Non-pigmented ciliary epithelial cell (primary cell): Measurements from ENCODE around the gene CRTAC1.
"Not testable (repeated sequence)": the region's sequence is repeated elsewhere in the genome, so short reads cannot be mapped to it uniquely, and the experiment has no call there.

ENCODE experiments used
- DNase-seq: peaks from one replicate; pipeline ENCODE4 v3.0.0-alpha.2; 2010; ENCODE audit warnings: low read depth

The CRTAC1 gene

DNA sequence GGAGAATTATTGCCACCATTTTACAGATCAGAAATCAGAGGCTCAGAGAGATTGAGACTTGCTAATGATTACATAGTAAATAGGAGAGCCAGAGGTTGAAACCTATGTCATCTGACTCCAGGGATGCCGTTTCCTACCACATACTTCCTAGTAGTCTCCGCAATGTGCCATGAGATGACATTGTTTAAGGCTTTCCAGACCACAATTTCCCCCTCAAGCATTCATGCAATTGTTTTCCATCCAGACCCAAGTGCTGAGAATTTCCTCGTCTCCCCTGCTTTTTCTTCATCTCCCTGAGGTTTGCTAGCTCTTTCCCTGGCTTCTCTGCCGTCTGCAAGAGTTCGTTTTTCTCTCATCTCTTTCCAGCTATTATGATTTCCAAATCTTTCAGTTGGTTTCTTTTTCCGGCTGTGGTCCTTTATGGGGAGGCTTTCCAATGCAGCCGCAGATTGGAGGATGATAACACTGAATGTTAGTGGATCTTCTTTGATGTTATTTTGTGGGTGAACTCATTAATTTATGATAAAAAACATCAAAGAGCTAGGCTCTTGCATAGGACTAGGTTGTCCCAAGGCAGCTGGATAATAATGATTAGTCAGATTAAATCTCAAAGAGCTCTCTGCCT lies 187.7 kb downstream of the CRTAC1 start:
- DNase-seq: no peak

DNA sequence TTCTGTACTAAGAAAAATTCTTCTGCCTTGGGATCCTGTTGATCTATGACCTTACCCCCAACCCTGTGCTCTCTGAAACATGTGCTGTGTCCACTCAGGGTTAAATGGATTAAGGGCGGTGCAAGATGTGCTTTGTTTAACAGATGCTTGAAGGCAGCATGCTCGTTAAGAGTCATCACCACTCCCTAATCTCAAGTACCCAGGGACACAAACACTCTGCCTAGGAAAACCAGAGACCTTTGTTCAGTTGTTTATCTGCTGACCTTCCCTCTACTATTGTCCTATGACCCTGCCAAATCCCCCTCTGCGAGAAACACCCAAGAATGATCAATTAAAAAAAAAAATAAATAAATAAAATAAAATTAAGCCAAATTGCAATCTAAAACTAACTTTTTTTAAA lies 188.3 kb downstream of the CRTAC1 start:
- not testable (repeated sequence) for DNase-seq

GRCh38 chr10:97841166-97841565 lies 189.3 kb downstream of the CRTAC1 start:
- DNase-seq: not testable (repeated sequence)

GRCh38 chr10:97838091-97838490 lies 192.3 kb downstream of the CRTAC1 start:
- DNase-seq: no peak

- no peak for DNase-seq
These were observed 194.0 kb downstream of the CRTAC1 start for GRCh38 chr10:97836446-97836845.

GRCh38 chr10:97831259-97831658 lies 199.2 kb downstream of the CRTAC1 start:
- no peak for DNase-seq

GRCh38 chr10:97830064-97830463 lies 200.4 kb downstream of the CRTAC1 start:
- no peak for DNase-seq

DNA sequence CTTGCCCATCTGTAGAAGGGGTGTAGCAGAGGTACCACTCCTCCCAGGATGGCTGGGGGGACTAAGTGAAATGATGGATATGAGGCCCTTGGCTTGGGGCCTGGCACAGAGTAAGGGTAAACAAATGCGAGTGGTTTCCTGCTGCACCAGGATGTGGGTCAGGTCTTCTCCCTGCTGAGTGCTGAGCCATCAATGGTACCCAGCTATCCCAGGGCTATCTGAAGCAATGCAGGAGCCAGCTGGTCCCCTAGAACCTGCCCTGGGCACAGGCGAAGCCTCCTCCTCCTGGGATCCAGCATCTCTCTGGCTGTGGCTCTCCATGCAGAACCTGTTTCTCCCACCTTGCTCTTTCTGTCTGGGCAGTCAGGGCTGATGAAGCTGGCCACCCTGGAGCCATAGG lies 201.7 kb downstream of the CRTAC1 start:
- no peak for DNase-seq

DNA sequence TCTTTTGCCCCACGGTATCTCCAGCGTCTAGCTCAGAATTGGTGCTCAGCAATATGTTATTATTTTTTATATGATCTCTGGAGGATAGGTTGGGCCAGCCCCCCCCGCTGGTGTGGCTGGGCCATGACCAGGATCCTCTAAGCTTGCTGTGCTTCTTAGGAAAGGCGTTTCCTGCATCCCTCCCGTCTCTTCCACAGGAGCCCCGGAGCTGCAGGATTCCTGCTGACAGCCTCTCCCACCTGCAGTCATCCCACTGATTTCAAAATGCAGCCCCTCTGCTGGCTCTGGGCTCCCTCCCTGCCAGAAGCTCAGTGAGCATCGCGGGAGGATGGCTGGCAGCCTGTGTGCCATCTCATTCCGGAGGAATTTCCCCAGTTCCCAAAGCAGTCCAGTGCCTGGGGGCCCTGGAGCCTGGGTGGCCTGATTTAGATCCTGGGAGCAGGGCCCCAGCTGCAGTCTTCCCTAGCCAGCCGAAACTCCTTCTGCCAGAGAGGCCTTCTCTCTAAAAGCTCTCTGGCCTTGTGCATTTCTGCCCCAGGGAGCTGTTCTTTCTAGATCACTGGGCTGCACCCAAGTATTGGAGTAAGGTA lies 202.6 kb downstream of the CRTAC1 start:
- no peak for DNase-seq

DNA sequence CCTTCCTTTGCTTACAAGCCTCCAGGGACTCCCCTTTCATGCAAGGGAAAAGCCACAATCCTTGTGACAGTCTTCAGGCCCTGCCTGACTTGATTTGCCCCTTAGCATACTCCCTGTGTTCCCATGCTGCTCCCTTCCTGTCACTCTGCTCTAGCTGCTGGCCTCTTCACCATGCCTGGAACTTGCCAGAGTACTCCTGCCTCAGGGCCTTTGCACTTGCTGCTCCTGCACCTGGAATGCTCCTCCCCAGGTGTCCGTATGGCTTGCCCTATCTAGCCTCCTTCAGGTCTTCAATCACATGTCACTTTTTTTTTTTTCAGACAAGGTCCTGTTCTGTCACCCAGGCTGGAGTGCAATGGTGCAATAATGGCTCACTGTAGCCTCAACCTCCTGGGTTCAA lies 203.5 kb downstream of the CRTAC1 start:
- no peak for DNase-seq

GRCh38 chr10:97825020-97825760 lies 205.2 kb downstream of the CRTAC1 start:
- no peak for DNase-seq

DNA sequence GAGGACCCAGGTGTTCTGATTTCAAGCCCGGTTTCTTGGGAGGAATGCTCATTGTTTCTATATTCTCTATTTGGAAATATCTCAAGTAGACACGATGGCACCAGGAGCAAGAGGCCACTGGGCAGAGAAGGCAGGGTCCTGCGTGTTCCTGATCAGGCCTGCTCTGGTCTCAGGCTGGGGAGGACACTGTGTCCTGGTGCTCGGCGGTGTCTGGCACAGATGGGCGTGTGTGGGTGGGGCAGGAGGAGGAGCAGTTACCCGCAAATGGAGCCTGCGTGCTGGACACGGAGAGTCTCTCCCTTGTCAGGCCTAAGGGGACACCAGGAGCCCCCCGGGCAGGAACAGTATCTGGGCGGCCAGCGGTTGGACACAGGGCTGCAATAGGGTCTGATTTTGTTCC lies 206.7 kb downstream of the CRTAC1 start:
- DNase-seq: no peak

GRCh38 chr10:97822261-97822687 lies 208.1 kb downstream of the CRTAC1 start:
- no peak for DNase-seq

DNA sequence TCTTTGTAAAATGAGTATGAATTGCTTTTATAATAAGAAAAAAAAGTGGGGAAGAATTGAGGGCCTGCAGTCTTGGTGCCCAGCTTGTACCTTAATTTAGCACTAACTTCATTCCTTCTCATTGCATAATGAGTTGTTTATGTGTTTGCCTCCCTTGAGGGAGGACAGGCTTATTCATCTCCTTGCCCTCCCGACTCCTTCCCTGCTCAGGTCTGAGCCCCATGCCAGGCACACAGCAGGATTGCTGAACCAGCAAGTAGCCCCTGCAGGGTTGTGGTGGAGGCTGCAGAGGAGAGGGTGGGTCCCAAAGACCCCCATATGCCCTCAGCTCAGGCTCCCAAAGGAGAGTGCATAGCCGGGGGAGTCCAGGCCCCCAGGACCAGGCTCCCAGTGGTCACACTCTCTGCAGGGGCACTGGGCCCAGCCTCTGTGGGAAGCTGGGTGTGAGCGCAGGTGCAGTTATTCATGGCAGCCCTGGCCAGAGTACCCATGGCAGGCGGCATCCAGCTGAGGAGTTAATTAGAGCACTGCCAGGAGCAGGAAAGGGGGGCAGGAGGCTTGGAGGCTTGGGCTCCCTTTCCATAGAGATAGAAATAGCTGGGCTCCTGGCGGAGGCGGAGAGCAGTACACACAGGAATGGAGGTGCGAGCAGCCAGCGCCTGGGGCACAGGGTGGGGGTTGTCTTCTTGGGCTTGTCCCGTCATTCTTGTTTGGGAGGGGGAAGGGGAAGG lies 208.9 kb downstream of the CRTAC1 start:
- DNase-seq: no peak

GRCh38 chr10:97820096-97820704 lies 210.2 kb downstream of the CRTAC1 start:
- DNase-seq: no peak

DNA sequence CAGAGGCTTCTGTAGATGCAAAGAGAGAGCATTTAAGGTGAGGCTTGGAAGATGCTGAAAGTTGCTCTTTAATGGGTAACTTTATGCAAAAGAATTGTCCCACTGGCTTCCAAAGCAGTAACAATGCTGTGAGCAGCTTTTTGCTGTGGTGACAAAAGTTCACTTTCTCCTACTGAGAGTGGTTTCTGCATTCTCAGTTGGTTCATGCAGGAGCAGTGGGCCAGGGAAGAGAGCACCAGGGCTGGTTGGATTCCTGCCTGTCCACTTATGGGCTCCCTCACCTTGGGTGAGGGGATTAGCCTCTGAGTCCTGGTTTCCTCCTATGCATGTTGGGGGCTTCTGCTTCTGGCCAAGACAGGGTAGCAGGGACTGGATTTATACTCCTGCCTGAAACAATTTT lies 211.8 kb downstream of the CRTAC1 start:
- DNase-seq: no peak

DNA sequence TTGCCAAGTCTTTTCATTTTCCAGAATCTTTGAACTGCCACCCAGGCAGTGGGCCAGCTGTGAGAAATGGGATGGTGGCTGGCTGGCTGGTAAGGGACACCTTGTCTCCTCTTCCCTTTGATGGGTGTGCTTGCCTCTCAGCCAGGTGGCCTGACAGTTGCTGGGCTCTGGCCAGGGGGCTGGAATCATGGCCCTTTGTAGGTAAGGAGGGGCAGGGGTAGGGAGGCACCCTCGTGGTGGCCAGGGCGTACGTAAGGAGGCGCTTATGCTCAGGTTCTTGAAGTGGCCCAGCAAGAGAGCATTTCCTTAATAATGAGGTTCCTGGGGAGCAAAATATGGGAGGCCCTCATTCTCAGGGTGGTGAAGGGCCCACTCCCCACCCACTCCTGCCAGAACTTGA lies 213.8 kb downstream of the CRTAC1 start:
- no peak for DNase-seq
